Measurements from ENCODE around the gene UNC5A.

The UNC5A gene

DNA sequence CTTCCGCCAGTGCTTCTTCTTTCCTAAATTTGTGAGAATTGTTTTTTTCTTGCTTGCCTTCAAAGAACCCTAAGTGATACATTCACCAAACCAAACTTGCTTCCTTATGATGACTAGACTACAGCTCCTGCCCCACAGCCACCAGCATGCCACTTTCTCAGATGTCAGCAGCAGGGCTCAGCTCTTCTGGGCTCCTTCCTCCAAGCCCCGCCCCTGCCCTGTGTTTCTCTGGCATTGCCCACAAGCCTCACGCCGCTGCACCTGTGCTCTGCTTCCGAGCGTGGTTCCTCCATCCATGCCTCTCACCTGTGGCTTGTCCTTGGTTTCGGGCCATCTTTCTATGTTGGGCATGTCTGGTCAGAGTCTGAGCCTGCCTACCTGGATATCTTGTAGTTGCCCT lies 10.6 kb downstream of the UNC5A start:
- Histone ChIP-seq H3K9me3 (ENCODE audit: control insufficient read depth, insufficient read depth, low read depth, low read length) (no peaks in the 10 kb centered on the region), H3K4me1 (ENCODE audit: control insufficient read depth, insufficient read depth, low read length) (no peaks in the 10 kb centered on the region), H3K4me3 (ENCODE audit: low read depth, low read length) (no peak overlapping the region), H3K36me3 (ENCODE audit: control insufficient read depth in 2 of 2, insufficient read depth in 1 of 2, low read length in 2 of 2) (no peaks in the 10 kb centered on the region), H3K27ac (ENCODE audit: extremely low read depth, low read depth, low read length) (no peak overlapping the region)
- no peak for TF ChIP-seq ZNF624 (tag by site-specific recombination; IDR thresholded peaks at IDR 0.05)
- TF ChIP-seq ZNF169 (tag by site-specific recombination; IDR thresholded peaks at IDR 0.05): no peak
- POLR2A ChIA-PET: no interaction called here
- CTCF ChIA-PET: interaction anchor here (0.7 to 1.7 kb wide), 4 partner anchors 9 to 160 kb away, joined by 3 to 6 read pairs (median 3); no protein-coding TSS in a partner anchor

DNA sequence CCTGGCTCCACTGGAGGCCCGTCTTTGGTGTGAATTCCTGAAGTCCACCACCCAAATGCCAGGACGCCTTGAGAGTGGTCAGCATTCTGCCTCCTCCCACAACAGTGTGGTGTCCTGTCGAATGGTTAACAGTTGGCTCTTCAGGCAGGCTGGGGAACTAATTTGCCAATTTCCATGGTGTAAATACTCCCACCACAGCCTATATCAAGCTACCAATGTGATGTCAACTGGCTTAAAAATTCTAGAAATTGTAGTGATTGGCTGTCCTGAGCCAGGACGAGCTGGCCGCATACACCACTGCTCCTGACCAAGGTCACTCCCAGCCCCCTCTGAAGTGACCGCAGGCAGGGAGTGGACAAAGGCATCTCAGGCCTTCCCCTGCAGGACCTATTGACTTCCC lies 11.1 kb downstream of the UNC5A start:
- TF ChIP-seq ZNF112 (tag by site-specific recombination; IDR thresholded peaks at IDR 0.05) (peak; percentile 92; the same call in 1 of the 2 replicates), ZNF24 (tag by site-specific recombination; IDR thresholded peaks at IDR 0.05) (no peak)
- ChIA-PET POLR2A (no interaction called here), CTCF (interaction anchor here (1.0 to 1.7 kb wide), 2 partner anchors 10 to 81 kb away, joined by 3 read pairs; no protein-coding TSS in a partner anchor)
- no peaks in the 10 kb centered on the region for H3K9me3 ChIP-seq (ENCODE audit: control insufficient read depth, insufficient read depth, low read depth, low read length)
- H3K4me1 ChIP-seq (ENCODE audit: control insufficient read depth, insufficient read depth, low read length): no peaks in the 10 kb centered on the region
- no peak overlapping the region for H3K4me3 ChIP-seq (ENCODE audit: low read depth, low read length)
- no peaks in the 10 kb centered on the region for H3K36me3 ChIP-seq (ENCODE audit: control insufficient read depth in 2 of 2, insufficient read depth in 1 of 2, low read length in 2 of 2)
- no peak overlapping the region for H3K27ac ChIP-seq (ENCODE audit: extremely low read depth, low read depth, low read length)

DNA sequence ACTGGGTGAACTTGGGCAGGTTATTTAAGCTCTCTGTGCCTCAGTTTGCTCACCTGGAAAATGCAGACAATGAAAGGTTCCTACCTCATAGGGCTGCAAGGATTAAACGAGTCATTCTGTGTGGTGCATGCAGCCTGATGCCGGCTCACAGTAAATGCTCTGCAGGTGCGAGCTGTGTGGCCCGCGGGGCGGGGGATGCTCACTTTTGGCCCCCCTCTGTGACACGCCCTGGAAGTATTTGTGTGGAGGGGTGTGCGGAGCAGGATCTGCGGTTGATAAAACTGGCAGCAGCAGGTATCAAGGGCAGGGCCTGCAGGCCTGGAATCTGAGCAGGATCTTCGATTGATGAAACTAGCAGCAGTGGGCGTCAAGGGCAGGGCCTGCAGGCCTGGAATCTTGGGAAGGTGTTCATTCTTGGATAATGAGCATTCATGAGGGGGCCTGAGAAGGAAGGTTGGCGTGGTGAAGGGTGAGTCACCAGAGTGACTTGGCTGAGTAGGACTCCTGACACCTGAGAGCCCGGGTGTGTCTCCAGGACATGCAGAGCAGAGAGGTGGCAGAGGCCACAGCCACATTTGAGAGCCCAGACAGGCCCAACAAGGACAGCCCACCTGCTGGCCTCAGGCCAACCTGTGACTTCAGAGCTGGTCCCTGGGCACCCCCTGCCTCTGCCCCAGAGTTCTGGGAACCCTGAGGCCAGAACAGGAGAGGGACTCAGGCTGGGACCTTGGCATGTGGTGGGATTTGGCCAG lies 11.9 kb downstream of the UNC5A start:
- H3K36me3 ChIP-seq (ENCODE audit: control insufficient read depth in 2 of 2, insufficient read depth in 1 of 2, low read length in 2 of 2): no peaks in the 10 kb centered on the region
- H3K4me3 ChIP-seq (ENCODE audit: low read depth, low read length): no peak overlapping the region
- CTCF ChIA-PET: interaction anchor here (0.5 to 1.0 kb wide), 2 partner anchors 8 to 11 kb away, joined by 3 read pairs; no protein-coding TSS in a partner anchor
- H3K4me1 ChIP-seq (ENCODE audit: control insufficient read depth, insufficient read depth, low read length): no peaks in the 10 kb centered on the region
- POLR2A ChIA-PET: no interaction called here
- no peak overlapping the region for H3K27ac ChIP-seq (ENCODE audit: extremely low read depth, low read depth, low read length)
- no peaks in the 10 kb centered on the region for H3K9me3 ChIP-seq (ENCODE audit: control insufficient read depth, insufficient read depth, low read depth, low read length)
- TF ChIP-seq ZNF10 (tag by site-specific recombination; IDR thresholded peaks at IDR 0.05): no peak
- TF ChIP-seq, protein P1, sequence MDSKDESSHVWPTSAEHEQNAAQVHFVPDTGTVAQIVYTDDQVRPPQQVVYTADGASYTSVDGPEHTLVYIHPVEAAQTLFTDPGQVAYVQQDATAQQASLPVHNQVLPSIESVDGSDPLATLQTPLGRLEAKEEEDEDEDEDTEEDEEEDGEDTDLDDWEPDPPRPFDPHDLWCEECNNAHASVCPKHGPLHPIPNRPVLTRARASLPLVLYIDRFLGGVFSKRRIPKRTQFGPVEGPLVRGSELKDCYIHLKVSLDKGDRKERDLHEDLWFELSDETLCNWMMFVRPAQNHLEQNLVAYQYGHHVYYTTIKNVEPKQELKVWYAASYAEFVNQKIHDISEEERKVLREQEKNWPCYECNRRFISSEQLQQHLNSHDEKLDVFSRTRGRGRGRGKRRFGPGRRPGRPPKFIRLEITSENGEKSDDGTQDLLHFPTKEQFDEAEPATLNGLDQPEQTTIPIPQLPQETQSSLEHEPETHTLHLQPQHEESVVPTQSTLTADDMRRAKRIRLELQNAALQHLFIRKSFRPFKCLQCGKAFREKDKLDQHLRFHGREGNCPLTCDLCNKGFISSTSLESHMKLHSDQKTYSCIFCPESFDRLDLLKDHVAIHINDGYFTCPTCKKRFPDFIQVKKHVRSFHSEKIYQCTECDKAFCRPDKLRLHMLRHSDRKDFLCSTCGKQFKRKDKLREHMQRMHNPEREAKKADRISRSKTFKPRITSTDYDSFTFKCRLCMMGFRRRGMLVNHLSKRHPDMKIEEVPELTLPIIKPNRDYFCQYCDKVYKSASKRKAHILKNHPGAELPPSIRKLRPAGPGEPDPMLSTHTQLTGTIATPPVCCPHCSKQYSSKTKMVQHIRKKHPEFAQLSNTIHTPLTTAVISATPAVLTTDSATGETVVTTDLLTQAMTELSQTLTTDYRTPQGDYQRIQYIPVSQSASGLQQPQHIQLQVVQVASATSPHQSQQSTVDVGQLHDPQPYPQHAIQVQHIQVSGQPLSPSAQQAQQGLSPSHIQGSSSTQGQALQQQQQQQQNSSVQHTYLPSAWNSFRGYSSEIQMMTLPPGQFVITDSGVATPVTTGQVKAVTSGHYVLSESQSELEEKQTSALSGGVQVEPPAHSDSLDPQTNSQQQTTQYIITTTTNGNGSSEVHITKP (tag by site-specific recombination; IDR thresholded peaks at IDR 0.05): peak; percentile 68
- TF ChIP-seq, protein P2, sequence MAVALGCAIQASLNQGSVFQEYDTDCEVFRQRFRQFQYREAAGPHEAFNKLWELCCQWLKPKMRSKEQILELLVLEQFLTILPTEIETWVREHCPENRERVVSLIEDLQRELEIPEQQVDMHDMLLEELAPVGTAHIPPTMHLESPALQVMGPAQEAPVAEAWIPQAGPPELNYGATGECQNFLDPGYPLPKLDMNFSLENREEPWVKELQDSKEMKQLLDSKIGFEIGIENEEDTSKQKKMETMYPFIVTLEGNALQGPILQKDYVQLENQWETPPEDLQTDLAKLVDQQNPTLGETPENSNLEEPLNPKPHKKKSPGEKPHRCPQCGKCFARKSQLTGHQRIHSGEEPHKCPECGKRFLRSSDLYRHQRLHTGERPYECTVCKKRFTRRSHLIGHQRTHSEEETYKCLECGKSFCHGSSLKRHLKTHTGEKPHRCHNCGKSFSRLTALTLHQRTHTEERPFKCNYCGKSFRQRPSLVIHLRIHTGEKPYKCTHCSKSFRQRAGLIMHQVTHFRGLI (tag by site-specific recombination; IDR thresholded peaks at IDR 0.05): peak; percentile 54; the same call in 1 of the 2 replicates
- peak; percentile 59; the same call in 1 of the 2 replicates for TF ChIP-seq GLIS2 (tag by site-specific recombination; IDR thresholded peaks at IDR 0.05)
- no peak for TF ChIP-seq SCRT1 (tag by site-specific recombination; IDR thresholded peaks at IDR 0.05; ENCODE audit: borderline replicate concordance)
- no peak for TF ChIP-seq ZNF776 (tag by site-specific recombination; IDR thresholded peaks at IDR 0.05; ENCODE audit: borderline replicate concordance)
- TF ChIP-seq SP3 (tag by site-specific recombination; IDR thresholded peaks at IDR 0.05): no peak
- peak; percentile 88 for TF ChIP-seq ZFHX2 (tag by site-specific recombination; conservative IDR thresholded peaks at IDR 0.05)
- TF ChIP-seq BCL11A (tag by site-specific recombination; IDR thresholded peaks at IDR 0.05; ENCODE audit: low read depth): no peak
- no peak for TF ChIP-seq ZNF660 (tag by site-specific recombination; IDR thresholded peaks at IDR 0.05)
- no peak for TF ChIP-seq ZNF514 (tag by site-specific recombination; IDR thresholded peaks at IDR 0.05)
- no peak for TF ChIP-seq ZNF664 (tag by site-specific recombination; IDR thresholded peaks at IDR 0.05)
- TF ChIP-seq ZXDB (tag by site-specific recombination; IDR thresholded peaks at IDR 0.05): no peak
- TF ChIP-seq EGR2 (tag by site-specific recombination; IDR thresholded peaks at IDR 0.05; ENCODE audit: low read depth): peak; percentile 93
- TF ChIP-seq ZNF600 (tag by site-specific recombination; IDR thresholded peaks at IDR 0.05): peak; percentile 88
- no peak for TF ChIP-seq ZNF561 (tag by site-specific recombination; IDR thresholded peaks at IDR 0.05; ENCODE audit: borderline replicate concordance)
- TF ChIP-seq ZNF214 (tag by site-specific recombination; IDR thresholded peaks at IDR 0.05; ENCODE audit: borderline replicate concordance): no peak
- no peak for TF ChIP-seq ZFP3 (tag by site-specific recombination; IDR thresholded peaks at IDR 0.05; ENCODE audit: low read depth)
- no peak for TF ChIP-seq ZNF785 (tag by site-specific recombination; IDR thresholded peaks at IDR 0.05)
- TF ChIP-seq ZBTB20 (tag by site-specific recombination; IDR thresholded peaks at IDR 0.05): peak; percentile 79
- TF ChIP-seq SP7 (tag by site-specific recombination; IDR thresholded peaks at IDR 0.05): 0 out of 2 replicates have a peak, but pooled peaks have one; percentile 26
- peak; percentile 85 for TF ChIP-seq ZNF335 (tag by site-specific recombination; conservative IDR thresholded peaks at IDR 0.05)
- no peak for TF ChIP-seq ZNF221 (tag by site-specific recombination; IDR thresholded peaks at IDR 0.05; ENCODE audit: borderline replicate concordance)
- no peak for TF ChIP-seq ZNF292 (tag by site-specific recombination; IDR thresholded peaks at IDR 0.05; ENCODE audit: borderline replicate concordance, low read depth)
